ENCODE data around the gene PKD2. TPM values are rescaled to one million over a fixed set of nuclear protein-coding genes. Genes with fewer than 3 reads are reported as not detected.

PKD2 gene
- total and polyA plus RNA-seq, 2 of the 13 experiments (the other 11 are each of a cell fraction or from before 2014, with no cell fraction given), result 5.6 to 9.1 TPM

DNA sequence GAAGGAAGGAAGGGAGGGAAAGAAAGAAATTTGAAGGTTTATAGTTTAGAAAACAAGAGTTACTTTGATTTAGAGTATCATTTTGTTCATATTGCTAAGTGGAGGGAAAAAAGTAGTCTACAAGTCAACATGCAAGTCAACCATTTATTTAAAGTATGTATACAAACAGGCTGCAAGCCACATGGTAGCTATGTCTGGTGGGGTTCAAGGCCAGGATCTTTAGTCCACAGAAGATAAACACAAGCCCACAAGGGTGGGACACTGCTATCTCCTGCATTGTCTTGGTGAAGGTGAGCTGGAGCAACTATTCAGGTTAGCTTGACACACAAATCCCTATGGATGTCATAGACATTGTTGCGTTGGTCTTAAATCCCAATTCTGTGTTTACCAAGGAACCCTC is 79.6 kb downstream of the PKD2 start (continued):
- no peak for TF ChIP-seq ZNF230 (CRISPR knock-in tag; IDR thresholded peaks at IDR 0.05)
- TF ChIP-seq HNF4A (CRISPR knock-in tag; IDR thresholded peaks at IDR 0.05), result peak; percentile 41; the same call in 1 of the 2 replicates
- peak; percentile 54; the same call in 1 of the 2 replicates for TF ChIP-seq FOXK1 (CRISPR knock-in tag; IDR thresholded peaks at IDR 0.05; ENCODE audit: borderline replicate concordance, low read depth)
- TF ChIP-seq ZNF282 (IDR thresholded peaks at IDR 0.05; ENCODE audit: partially characterized antibody), result no peak
- TF ChIP-seq JDP2 (CRISPR knock-in tag; IDR thresholded peaks at IDR 0.05; ENCODE audit: borderline replicate concordance), result no peak
- no peak for TF ChIP-seq ATM (IDR thresholded peaks at IDR 0.05; ENCODE audit: borderline replicate concordance)
- 0 out of 2 replicates have a peak, but pooled peaks have one; percentile 32 for TF ChIP-seq PPARG (CRISPR knock-in tag; conservative IDR thresholded peaks at IDR 0.05)
- no peak for TF ChIP-seq ZSCAN9 (CRISPR knock-in tag; IDR thresholded peaks at IDR 0.05; ENCODE audit: borderline replicate concordance)
- TF ChIP-seq STAT5B (CRISPR knock-in tag; IDR thresholded peaks at IDR 0.05), result no peak
- TF ChIP-seq SOX5 (CRISPR knock-in tag; IDR thresholded peaks at IDR 0.05; ENCODE audit: borderline replicate concordance), result peak; percentile 43; the same call in 1 of the 2 replicates
- no peak for TF ChIP-seq FIP1L1 (IDR thresholded peaks at IDR 0.05; ENCODE audit: borderline replicate concordance, insufficient read depth, low read depth, low read length)

- Histone ChIP-seq H3K27ac (ENCODE audit: extremely low read length, insufficient read depth, low read length) (no peak overlapping the region), H3K79me2 (ENCODE audit: insufficient read depth, low read length) (no peaks in the 10 kb centered on the region), H3K9ac (ENCODE audit: insufficient read depth, low read depth, low read length) (no peak overlapping the region), H3K4me1 (ENCODE audit: insufficient read depth, low read length) (peaks cover 17% of the 10 kb centered on the region), H3K9me3 (ENCODE audit: low read length) (no peaks in the 10 kb centered on the region), H4K20me1 (ENCODE audit: insufficient read depth, low read length) (no peaks in the 10 kb centered on the region), H3K36me3 (replicated peaks in 1 of 2; ENCODE audit: control insufficient read depth in 1 of 2, insufficient read depth in 2 of 2, low read length in 2 of 2) (no peaks in the 10 kb centered on the region), H3K4me3 (replicated peaks in 1 of 3; ENCODE audit: insufficient read depth in 1 of 3, low read depth in 2 of 3, low read length in 3 of 3) (no peak overlapping the region), H3K4me2 (ENCODE audit: low read depth, low read length) (no peak overlapping the region), H3K27me3 (ENCODE audit: control insufficient read depth in 1 of 2, insufficient read depth in 2 of 2, low read length in 2 of 2) (no peaks in the 10 kb centered on the region), H2AFZ (ENCODE audit: low read length) (no peak overlapping the region)
- FAIRE-seq, result no peak
- in situ Hi-C loops (cut with HindIII; ENCODE audit: extremely low pct_ligation_motif_present, low pct_unique_long_range_greater_than_20kb) (no loop called here), intact Hi-C loops (cut with micrococcal nuclease; ENCODE audit: unreplicated experiment) (no loop called here)
- no TSS peak for BruUV-seq (replicated peaks)
- ChIA-PET CTCF (ENCODE audit: low intra/inter-chr PET ratio, low total read pairs) (no interaction called here), POLR2A (no interaction called here)
- no peak for ATAC-seq
- DNase-seq (ENCODE audit: low spot score), result no peak
- TF ChIP-seq ARID2 (CRISPR knock-in tag; IDR thresholded peaks at IDR 0.05; ENCODE audit: borderline replicate concordance), result no peak
- TF ChIP-seq ZBTB33 (CRISPR knock-in tag; IDR thresholded peaks at IDR 0.05), result no peak
- TF ChIP-seq SATB2 (CRISPR knock-in tag; IDR thresholded peaks at IDR 0.05), result no peak
- TF ChIP-seq ZNF720 (CRISPR knock-in tag; IDR thresholded peaks at IDR 0.05), result no peak
- TF ChIP-seq ZNF10 (CRISPR knock-in tag; IDR thresholded peaks at IDR 0.05; ENCODE audit: borderline replicate concordance, low read depth), result no peak
- TF ChIP-seq SSRP1 (CRISPR knock-in tag; IDR thresholded peaks at IDR 0.05), result no peak
- TF ChIP-seq CBX5 (CRISPR knock-in tag; IDR thresholded peaks at IDR 0.05; ENCODE audit: borderline replicate concordance), result no peak
- no peak for TF ChIP-seq DR1 (CRISPR knock-in tag; IDR thresholded peaks at IDR 0.05)
- TF ChIP-seq POLR2AphosphoS2 (IDR thresholded peaks at IDR 0.05; ENCODE audit: low read depth, low read length), result no peak
- TF ChIP-seq, protein P1, sequence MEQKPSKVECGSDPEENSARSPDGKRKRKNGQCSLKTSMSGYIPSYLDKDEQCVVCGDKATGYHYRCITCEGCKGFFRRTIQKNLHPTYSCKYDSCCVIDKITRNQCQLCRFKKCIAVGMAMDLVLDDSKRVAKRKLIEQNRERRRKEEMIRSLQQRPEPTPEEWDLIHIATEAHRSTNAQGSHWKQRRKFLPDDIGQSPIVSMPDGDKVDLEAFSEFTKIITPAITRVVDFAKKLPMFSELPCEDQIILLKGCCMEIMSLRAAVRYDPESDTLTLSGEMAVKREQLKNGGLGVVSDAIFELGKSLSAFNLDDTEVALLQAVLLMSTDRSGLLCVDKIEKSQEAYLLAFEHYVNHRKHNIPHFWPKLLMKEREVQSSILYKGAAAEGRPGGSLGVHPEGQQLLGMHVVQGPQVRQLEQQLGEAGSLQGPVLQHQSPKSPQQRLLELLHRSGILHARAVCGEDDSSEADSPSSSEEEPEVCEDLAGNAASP (CRISPR knock-in tag; IDR thresholded peaks at IDR 0.05; ENCODE audit: borderline replicate concordance), result no peak
- TF ChIP-seq, protein P2, sequence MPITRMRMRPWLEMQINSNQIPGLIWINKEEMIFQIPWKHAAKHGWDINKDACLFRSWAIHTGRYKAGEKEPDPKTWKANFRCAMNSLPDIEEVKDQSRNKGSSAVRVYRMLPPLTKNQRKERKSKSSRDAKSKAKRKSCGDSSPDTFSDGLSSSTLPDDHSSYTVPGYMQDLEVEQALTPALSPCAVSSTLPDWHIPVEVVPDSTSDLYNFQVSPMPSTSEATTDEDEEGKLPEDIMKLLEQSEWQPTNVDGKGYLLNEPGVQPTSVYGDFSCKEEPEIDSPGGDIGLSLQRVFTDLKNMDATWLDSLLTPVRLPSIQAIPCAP (CRISPR knock-in tag; IDR thresholded peaks at IDR 0.05; ENCODE audit: low read depth), result no peak
- no peak for TF ChIP-seq ZNF530 (CRISPR knock-in tag; IDR thresholded peaks at IDR 0.05; ENCODE audit: low read depth)
- no peak for TF ChIP-seq ZSCAN25 (CRISPR knock-in tag; IDR thresholded peaks at IDR 0.05)
Observed at GRCh38 chr4:88090898-88091297, 83.5 kb downstream of the PKD2 start.

Data from HepG2 (cell line).